K562 (cell line): Measurements from ENCODE around the gene C19orf85. TPM values are rescaled to one million over a fixed set of nuclear protein-coding genes. Genes with fewer than 3 reads are reported as not detected.

Source experiments
- ASH1L ChIP-seq: fragments of 450-650 bp; IDR thresholded peaks from 2 replicates; pipeline ENCODE4 v1.6.1; 2018; ENCODE audit warnings: borderline replicate concordance, mild to moderate bottlenecking, low read depth; ENCODE audit not compliant: partially characterized antibody
- CEBPB ChIP-seq: fragments of 450-650 bp; IDR thresholded peaks from 2 replicates; pipeline ENCODE4 v1.6.1; 2016; ENCODE audit warnings: missing genetic modification characterization, missing compliant biosample characterization
- DLX4 ChIP-seq: fragments of 250-450 bp; sonication (Bioruptor Pico); IDR thresholded peaks from 2 replicates; pipeline ENCODE4 v1.6.1; 2021; ENCODE audit warnings: mild to moderate bottlenecking
- ERF ChIP-seq: fragments of 450-650 bp; formaldehyde crosslinking; IDR thresholded peaks from 2 replicates; pipeline ENCODE4 v1.4.0; 2020; ENCODE audit warnings: mild to moderate bottlenecking, mixed read lengths
- HDAC3 ChIP-seq: fragments of 450-650 bp; IDR thresholded peaks from 2 replicates; pipeline ENCODE4 v1.6.1; 2018; ENCODE audit warnings: borderline replicate concordance, mild to moderate bottlenecking, moderate library complexity; ENCODE audit not compliant: partially characterized antibody
- KAT2B ChIP-seq: IDR thresholded peaks from one replicate; pipeline ENCODE4 v1.6.1; 2012; ENCODE audit warnings: low read depth, mild to moderate bottlenecking, control low read depth, inconsistent platforms, low read length, moderate library complexity
- KHSRP ChIP-seq: fragments of 450-650 bp; IDR thresholded peaks from 2 replicates; pipeline ENCODE4 v1.6.1; 2017
- NFIC ChIP-seq: fragments of 450-650 bp; IDR thresholded peaks from 2 replicates; pipeline ENCODE4 v1.6.1; 2017; ENCODE audit warnings: mild to moderate bottlenecking, inconsistent platforms
- RNF219 ChIP-seq: fragments of 250-450 bp; sonication (Bioruptor Pico); IDR thresholded peaks from 2 replicates; pipeline ENCODE4 v1.5.0; 2022; ENCODE audit warnings: mild to moderate bottlenecking
- SNRNP70 ChIP-seq: fragments of 200-400 bp; formaldehyde crosslinking; optimal IDR thresholded peaks from 2 replicates; pipeline ENCODE3; 2017; ENCODE audit warnings: low read depth, low read length
- SUPT5H ChIP-seq: fragments of 450-650 bp; IDR thresholded peaks from 2 replicates; pipeline ENCODE4 v1.6.1; 2016
- TSHZ1 ChIP-seq: fragments of 250-450 bp; sonication (Bioruptor Pico); IDR thresholded peaks from 2 replicates; pipeline ENCODE4 v1.4.0; 2020; ENCODE audit warnings: mild to moderate bottlenecking, moderate library complexity
- ZBTB12 ChIP-seq: fragments of 250-450 bp; sonication (Bioruptor Pico); IDR thresholded peaks from 2 replicates; pipeline ENCODE4 v1.4.0; 2020
- ZEB2 ChIP-seq: fragments of 450-650 bp; IDR thresholded peaks from 2 replicates; pipeline ENCODE4 v1.6.1; 2016
- ZNF583 ChIP-seq: fragments of 250-450 bp; sonication (Bioruptor Pico); IDR thresholded peaks from 2 replicates; pipeline ENCODE4 v1.4.0; 2020
- ZNF592 ChIP-seq: fragments of 450-650 bp; IDR thresholded peaks from 2 replicates; pipeline ENCODE4 v1.6.1; 2017; ENCODE audit warnings: antibody characterized with exemption, mild to moderate bottlenecking
- ZNF764 ChIP-seq: fragments of 250-450 bp; sonication (Bioruptor Pico); IDR thresholded peaks from 2 replicates; pipeline ENCODE4 v1.4.0; 2020; ENCODE audit warnings: low read depth, mild to moderate bottlenecking, moderate library complexity
- polyA plus RNA-seq, 8 experiments: library from polyadenylated mRNA; depleted of rRNA in 4 of 8; stranded (reverse) in 5 of 8; unstranded in 3 of 8; fragments of >200 nt; fragmentation: Nextera tagmentation in 2 of 8; fragmentation: Illumina TruSeq in 1 of 8; extraction: Ambion mirVana in 2 of 8; extraction: Trizol in 1 of 8; gene quantifications; 2 replicates each; pipeline versions ENCODE4 v1.2.1 to v1.2.3, GENCODE V29; 2011 to 2014; ENCODE audit warnings: inconsistent platforms in 1 of 8, missing spikeins in 1 of 8
- total RNA-seq, 7 experiments: library from RNA; depleted of rRNA in 6 of 7; stranded (reverse); fragments of >200 nt in 6 of 7; fragmentation: Illumina TruSeq in 2 of 7; extraction: Trizol in 2 of 7; gene quantifications; 2 replicates each; pipeline versions ENCODE4 v1.2.1 to v1.2.3, GENCODE V29; 2011 to 2021; ENCODE audit warnings: low replicate concordance in 1 of 7

Gene C19orf85
- total and polyA plus RNA-seq, 9 of the 15 experiments (the other 6 are each of a cell fraction or from before 2014, with no cell fraction given): not detected

GRCh38 chr19:55461259-55461973, 3.1 kb downstream of the C19orf85 start, which contains the start of gene ISOC2 (continued):
- TF ChIP-seq ZNF592: no peak
- no peak for TF ChIP-seq KHSRP
- TF ChIP-seq SNRNP70: no peak
- no peak for TF ChIP-seq DLX4 (CRISPR knock-in tag)
- TF ChIP-seq ASH1L: peak; percentile 97
- TF ChIP-seq NFIC: peak; percentile 37
- TF ChIP-seq RNF219 (CRISPR knock-in tag): no peak
- TF ChIP-seq ERF (CRISPR knock-in tag): peak; percentile 85; the same call in 1 of the 2 replicates
- TF ChIP-seq KAT2B: no peak
- no peak for TF ChIP-seq ZNF764 (CRISPR knock-in tag)
- TF ChIP-seq TSHZ1 (CRISPR knock-in tag): no peak
- TF ChIP-seq HDAC3: no peak
- 0 out of 2 replicates have a peak, but pooled peaks have one; percentile 45 for TF ChIP-seq ZNF583
- peak; percentile 67 for TF ChIP-seq CEBPB
- TF ChIP-seq SUPT5H: peak; percentile 88
- TF ChIP-seq ZBTB12 (CRISPR knock-in tag): no peak
- peak; percentile 27; the same call in 1 of the 2 replicates for TF ChIP-seq ZEB2
